A673 (cell line): ENCODE data around the gene PLCB4.

ENCODE experiments used
- CTCF ChIP-seq: fragments of 300-800, 200-600 bp; sonication (generic); conservative IDR thresholded peaks from 2 replicates; pipeline ENCODE4 v1.5.1; 2017; ENCODE audit warnings: low read depth, mild to moderate bottlenecking, antibody characterized with exemption, low read length, moderate library complexity, mixed read lengths
- EZH2 ChIP-seq: fragments of 200-600 bp; sonication (generic); IDR thresholded peaks from 2 replicates; pipeline ENCODE4 v1.6.1; 2017; ENCODE audit warnings: borderline replicate concordance, low read depth, mild to moderate bottlenecking, mixed read lengths, antibody characterized with exemption, low read length; ENCODE audit not compliant: poor library complexity, severe bottlenecking

DNA sequence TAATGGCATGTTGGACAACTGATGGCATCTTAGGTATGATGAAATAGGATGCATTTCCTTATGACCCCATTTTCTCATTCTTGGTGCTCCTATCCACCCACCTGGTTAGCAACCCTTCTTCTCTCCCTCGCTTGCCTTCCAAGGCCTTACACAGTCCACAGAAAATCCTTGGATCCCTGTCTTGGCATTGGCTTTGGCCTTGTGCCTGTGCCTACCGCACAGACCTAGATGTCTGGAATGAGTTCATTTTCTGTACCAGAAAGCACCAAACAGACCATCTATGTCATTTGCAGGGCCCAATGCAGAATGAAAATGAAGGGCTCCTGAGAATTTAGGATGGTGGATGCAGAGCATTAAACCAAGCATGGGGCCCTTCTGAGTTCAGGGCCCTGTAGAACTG lies 346.5 kb downstream of the PLCB4 start:
- TF ChIP-seq CTCF (no peak), EZH2 (no peak)
